GM08714 (cell line): ENCODE results near the gene PRSS57.

Source experiments
- H3K4me3 ChIP-seq: fragments of 200-500 bp; sonication (Bioruptor generic); 2 replicates; pipeline ENCODE4 v1.5.1; 2014; ENCODE audit warnings: mild to moderate bottlenecking, low read length, inconsistent platforms
- ZNF274 ChIP-seq: IDR thresholded peaks from 2 replicates; pipeline ENCODE4 v1.6.1; 2012; ENCODE audit warnings: mild to moderate bottlenecking, low read depth, low read length

Gene PRSS57

GRCh38 chr19:640606-641189 is 54.6 kb downstream of the PRSS57 start:
- TF ChIP-seq ZNF274 = no peak
- no peak overlapping the region for H3K4me3 ChIP-seq

GRCh38 chr19:640161-640558 is 55.1 kb downstream of the PRSS57 start:
- no peak for TF ChIP-seq ZNF274

GRCh38 chr19:639253-640160 is 55.7 kb downstream of the PRSS57 start, which contains the start of gene FGF22:
FGF22 (plus strand) TSS chr19:639879; CDS start chr19:639926, 47 bp downstream.
- peak within 1 kb of the TSS; percentile 43; the same call in 1 of the 2 replicates for H3K4me3 ChIP-seq

More at GRCh38 chr19:640161-640558, 55.1 kb downstream of the PRSS57 start:
- no peak overlapping the region; the same call in 1 of the 2 replicates for H3K4me3 ChIP-seq

GRCh38 chr19:638906-639252 is 56.4 kb downstream of the PRSS57 start:
- TF ChIP-seq ZNF274 = no peak
- H3K4me3 ChIP-seq = no peak overlapping the region

More at GRCh38 chr19:639253-640160, 55.7 kb downstream of the PRSS57 start, which contains the start of gene FGF22:
- no peak for TF ChIP-seq ZNF274
